ENCODE data around the gene CTBP2. TPM values are rescaled to one million over a fixed set of nuclear protein-coding genes. Genes with fewer than 3 reads are reported as not detected.

The CTBP2 gene
- total and polyA plus RNA-seq, 4 donors = 3.4 to 59.2 (median 5.5) TPM

DNA sequence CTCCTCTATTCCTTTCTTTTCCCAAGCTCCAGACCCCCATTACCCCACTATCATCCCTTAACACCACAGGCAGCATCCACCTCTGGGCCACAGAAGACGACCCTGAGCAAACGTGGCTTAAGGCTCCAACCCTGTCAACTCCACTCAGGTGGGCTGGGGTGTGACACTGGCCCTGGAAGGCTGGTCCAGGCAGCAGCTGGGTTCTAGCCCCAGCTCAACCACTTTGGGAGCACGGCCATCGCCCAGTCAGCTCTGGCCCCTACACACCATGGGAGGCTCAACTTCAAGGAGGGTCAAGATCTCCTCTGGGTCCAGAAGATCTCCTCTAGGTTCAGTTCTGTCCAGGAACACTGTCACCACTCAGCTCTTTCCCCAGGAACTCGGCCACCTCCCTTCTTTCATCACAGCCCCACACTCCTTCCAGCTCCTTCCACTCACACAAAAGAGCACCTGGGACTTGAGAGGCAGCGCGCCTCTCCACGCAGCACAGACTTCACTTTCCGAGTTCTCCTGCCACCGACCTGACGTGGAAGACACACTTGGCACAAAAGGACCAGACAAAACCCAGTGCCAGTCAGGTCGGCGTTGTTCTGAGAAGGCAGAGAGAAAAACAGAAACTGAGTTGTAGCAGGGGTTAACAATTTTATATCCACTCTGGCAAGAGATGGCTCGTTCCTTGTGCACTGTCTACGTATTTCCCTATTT, 84.1 kb downstream of the CTBP2 start:
- no peak for DNase-seq (ENCODE audit: low spot score)
- Histone ChIP-seq H3K27me3 (ENCODE audit: control insufficient read depth in 4 of 4, insufficient read depth in 4 of 4, low read length in 3 of 4) (no peaks in the 10 kb centered on the region), H3K9ac (ENCODE audit: low read depth in 1 of 2, low read length in 2 of 2) (peak overlapping the region in 1 of 2 donors; percentile 4), H3K4me1 (ENCODE audit: control insufficient read depth in 4 of 4, insufficient read depth in 4 of 4, low read length in 3 of 4) (no peaks in the 10 kb centered on the region), H3K36me3 (ENCODE audit: control insufficient read depth in 4 of 4, insufficient read depth in 3 of 4, low read depth in 1 of 4, low read length in 3 of 4) (no peaks in the 10 kb centered on the region), H3K9me3 (ENCODE audit: control insufficient read depth in 4 of 4, low read length in 3 of 4) (no peaks in the 10 kb centered on the region), H3K4me3 (ENCODE audit: low read depth in 1 of 3, low read length in 3 of 3) (no peak overlapping the region), H3K27ac (ENCODE audit: low read depth in 1 of 2, low read length in 2 of 2) (peak overlapping the region; percentile 43 to 72)
- 82% methylated on average over 15 of the region's 15 CpGs for WGBS
- TF ChIP-seq SP1 (IDR thresholded peaks at IDR 0.05) (no peak), RXRA (IDR thresholded peaks at IDR 0.05) (no peak), TAF1 (conservative IDR thresholded peaks at IDR 0.05) (no peak), FOXA1 (IDR thresholded peaks at IDR 0.05) (no peak), EGR1 (IDR thresholded peaks at IDR 0.05; ENCODE audit: low read depth in 2 of 2) (no peak)

DNA sequence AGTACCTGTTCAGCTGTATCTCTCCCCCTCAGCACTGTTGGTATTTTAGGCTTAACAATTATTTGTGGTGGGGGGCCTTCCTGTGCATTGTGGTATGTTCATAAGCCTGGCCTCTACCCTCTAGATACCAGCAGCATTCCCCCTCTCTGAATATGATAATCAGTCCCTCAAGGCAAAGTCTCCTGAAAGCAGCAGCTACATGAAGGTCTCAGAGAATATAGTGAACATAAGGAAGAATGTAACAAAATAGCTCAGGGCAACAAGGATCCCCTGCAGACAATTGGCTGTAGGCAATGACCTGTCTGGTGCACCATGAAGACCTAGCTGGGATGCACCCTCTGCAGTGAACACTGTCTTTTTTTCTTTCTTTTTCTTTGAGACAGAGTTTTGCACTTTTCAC, 86.4 kb downstream of the CTBP2 start:
- no peaks in the 10 kb centered on the region for H3K27me3 ChIP-seq (ENCODE audit: control insufficient read depth in 4 of 4, insufficient read depth in 4 of 4, low read length in 3 of 4)
- H3K36me3 ChIP-seq (ENCODE audit: control insufficient read depth in 4 of 4, insufficient read depth in 3 of 4, low read depth in 1 of 4, low read length in 3 of 4) = no peaks in the 10 kb centered on the region
- no peak overlapping the region for H3K4me3 ChIP-seq (ENCODE audit: low read depth in 1 of 3, low read length in 3 of 3)
- H3K9me3 ChIP-seq (ENCODE audit: control insufficient read depth in 4 of 4, low read length in 3 of 4) = no peaks in the 10 kb centered on the region
- TF ChIP-seq GABPA (IDR thresholded peaks at IDR 0.05 in 1 of 2, conservative IDR thresholded peaks at IDR 0.05 in 1 of 2) (no peak), NR2F2 (IDR thresholded peaks at IDR 0.05) (no peak), HNF4G (IDR thresholded peaks at IDR 0.05) (no peak), YY1 (IDR thresholded peaks at IDR 0.05) (no peak), TAF1 (conservative IDR thresholded peaks at IDR 0.05) (no peak), FOXA2 (IDR thresholded peaks at IDR 0.05) (no peak), RAD21 (IDR thresholded peaks at IDR 0.05) (no peak), JUND (IDR thresholded peaks at IDR 0.05) (no peak), HNF4A (conservative IDR thresholded peaks at IDR 0.05) (no peak), EGR1 (IDR thresholded peaks at IDR 0.05; ENCODE audit: low read depth in 2 of 2) (no peak)
- TF ChIP-seq, protein P1, sequence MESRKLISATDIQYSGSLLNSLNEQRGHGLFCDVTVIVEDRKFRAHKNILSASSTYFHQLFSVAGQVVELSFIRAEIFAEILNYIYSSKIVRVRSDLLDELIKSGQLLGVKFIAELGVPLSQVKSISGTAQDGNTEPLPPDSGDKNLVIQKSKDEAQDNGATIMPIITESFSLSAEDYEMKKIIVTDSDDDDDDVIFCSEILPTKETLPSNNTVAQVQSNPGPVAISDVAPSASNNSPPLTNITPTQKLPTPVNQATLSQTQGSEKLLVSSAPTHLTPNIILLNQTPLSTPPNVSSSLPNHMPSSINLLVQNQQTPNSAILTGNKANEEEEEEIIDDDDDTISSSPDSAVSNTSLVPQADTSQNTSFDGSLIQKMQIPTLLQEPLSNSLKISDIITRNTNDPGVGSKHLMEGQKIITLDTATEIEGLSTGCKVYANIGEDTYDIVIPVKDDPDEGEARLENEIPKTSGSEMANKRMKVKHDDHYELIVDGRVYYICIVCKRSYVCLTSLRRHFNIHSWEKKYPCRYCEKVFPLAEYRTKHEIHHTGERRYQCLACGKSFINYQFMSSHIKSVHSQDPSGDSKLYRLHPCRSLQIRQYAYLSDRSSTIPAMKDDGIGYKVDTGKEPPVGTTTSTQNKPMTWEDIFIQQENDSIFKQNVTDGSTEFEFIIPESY (IDR thresholded peaks at IDR 0.05) = no peak
- TF ChIP-seq, protein P2, sequence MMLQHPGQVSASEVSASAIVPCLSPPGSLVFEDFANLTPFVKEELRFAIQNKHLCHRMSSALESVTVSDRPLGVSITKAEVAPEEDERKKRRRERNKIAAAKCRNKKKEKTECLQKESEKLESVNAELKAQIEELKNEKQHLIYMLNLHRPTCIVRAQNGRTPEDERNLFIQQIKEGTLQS (IDR thresholded peaks at IDR 0.05) = no peak
- TF ChIP-seq, protein P3, sequence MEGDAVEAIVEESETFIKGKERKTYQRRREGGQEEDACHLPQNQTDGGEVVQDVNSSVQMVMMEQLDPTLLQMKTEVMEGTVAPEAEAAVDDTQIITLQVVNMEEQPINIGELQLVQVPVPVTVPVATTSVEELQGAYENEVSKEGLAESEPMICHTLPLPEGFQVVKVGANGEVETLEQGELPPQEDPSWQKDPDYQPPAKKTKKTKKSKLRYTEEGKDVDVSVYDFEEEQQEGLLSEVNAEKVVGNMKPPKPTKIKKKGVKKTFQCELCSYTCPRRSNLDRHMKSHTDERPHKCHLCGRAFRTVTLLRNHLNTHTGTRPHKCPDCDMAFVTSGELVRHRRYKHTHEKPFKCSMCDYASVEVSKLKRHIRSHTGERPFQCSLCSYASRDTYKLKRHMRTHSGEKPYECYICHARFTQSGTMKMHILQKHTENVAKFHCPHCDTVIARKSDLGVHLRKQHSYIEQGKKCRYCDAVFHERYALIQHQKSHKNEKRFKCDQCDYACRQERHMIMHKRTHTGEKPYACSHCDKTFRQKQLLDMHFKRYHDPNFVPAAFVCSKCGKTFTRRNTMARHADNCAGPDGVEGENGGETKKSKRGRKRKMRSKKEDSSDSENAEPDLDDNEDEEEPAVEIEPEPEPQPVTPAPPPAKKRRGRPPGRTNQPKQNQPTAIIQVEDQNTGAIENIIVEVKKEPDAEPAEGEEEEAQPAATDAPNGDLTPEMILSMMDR (IDR thresholded peaks at IDR 0.05; ENCODE audit: low read depth, low read length, missing input control) = no peak
- TF ChIP-seq, protein P4, sequence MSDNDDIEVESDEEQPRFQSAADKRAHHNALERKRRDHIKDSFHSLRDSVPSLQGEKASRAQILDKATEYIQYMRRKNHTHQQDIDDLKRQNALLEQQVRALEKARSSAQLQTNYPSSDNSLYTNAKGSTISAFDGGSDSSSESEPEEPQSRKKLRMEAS (IDR thresholded peaks at IDR 0.05) = no peak
- TF ChIP-seq, protein P5, sequence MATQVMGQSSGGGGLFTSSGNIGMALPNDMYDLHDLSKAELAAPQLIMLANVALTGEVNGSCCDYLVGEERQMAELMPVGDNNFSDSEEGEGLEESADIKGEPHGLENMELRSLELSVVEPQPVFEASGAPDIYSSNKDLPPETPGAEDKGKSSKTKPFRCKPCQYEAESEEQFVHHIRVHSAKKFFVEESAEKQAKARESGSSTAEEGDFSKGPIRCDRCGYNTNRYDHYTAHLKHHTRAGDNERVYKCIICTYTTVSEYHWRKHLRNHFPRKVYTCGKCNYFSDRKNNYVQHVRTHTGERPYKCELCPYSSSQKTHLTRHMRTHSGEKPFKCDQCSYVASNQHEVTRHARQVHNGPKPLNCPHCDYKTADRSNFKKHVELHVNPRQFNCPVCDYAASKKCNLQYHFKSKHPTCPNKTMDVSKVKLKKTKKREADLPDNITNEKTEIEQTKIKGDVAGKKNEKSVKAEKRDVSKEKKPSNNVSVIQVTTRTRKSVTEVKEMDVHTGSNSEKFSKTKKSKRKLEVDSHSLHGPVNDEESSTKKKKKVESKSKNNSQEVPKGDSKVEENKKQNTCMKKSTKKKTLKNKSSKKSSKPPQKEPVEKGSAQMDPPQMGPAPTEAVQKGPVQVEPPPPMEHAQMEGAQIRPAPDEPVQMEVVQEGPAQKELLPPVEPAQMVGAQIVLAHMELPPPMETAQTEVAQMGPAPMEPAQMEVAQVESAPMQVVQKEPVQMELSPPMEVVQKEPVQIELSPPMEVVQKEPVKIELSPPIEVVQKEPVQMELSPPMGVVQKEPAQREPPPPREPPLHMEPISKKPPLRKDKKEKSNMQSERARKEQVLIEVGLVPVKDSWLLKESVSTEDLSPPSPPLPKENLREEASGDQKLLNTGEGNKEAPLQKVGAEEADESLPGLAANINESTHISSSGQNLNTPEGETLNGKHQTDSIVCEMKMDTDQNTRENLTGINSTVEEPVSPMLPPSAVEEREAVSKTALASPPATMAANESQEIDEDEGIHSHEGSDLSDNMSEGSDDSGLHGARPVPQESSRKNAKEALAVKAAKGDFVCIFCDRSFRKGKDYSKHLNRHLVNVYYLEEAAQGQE (IDR thresholded peaks at IDR 0.05) = no peak
- no peak overlapping the region for H3K27ac ChIP-seq (ENCODE audit: low read depth in 1 of 2, low read length in 2 of 2)
- no peaks in the 10 kb centered on the region for H3K4me1 ChIP-seq (ENCODE audit: control insufficient read depth in 4 of 4, insufficient read depth in 4 of 4, low read length in 3 of 4)
- no peak for DNase-seq (ENCODE audit: low spot score)
- H3K9ac ChIP-seq (ENCODE audit: low read depth in 1 of 2, low read length in 2 of 2) = no peak overlapping the region
